Thyroid gland (tissue), 4 donors: Measurements from ENCODE around the gene LMO1.

Experiments
- CTCF ChIP-seq, 6 experiments: fragments of 200-600 bp in 3 of 6; fragments of 450-650 bp in 3 of 6; sonication (generic) in 3 of 6; IDR thresholded peaks; one replicate each; pipeline ENCODE4 v1.5.1; 2016 to 2019; ENCODE audit warnings: antibody characterized with exemption in 6 of 6, mild to moderate bottlenecking in 2 of 6, inconsistent platforms in 1 of 6, moderate library complexity in 1 of 6
- POLR2A ChIP-seq, 2 donors: fragments of 450-650 bp; IDR thresholded peaks; one replicate each; pipeline ENCODE4 v1.6.1; 2017; ENCODE audit warnings: antibody characterized with exemption in 2 of 2, mild to moderate bottlenecking in 2 of 2, moderate library complexity in 1 of 2

GRCh38 chr11:8277691-8278090 is 14.0 kb upstream of the LMO1 start:
- TF ChIP-seq CTCF (IDR thresholded peaks at IDR 0.05) (no peak), POLR2A (IDR thresholded peaks at IDR 0.05) (no peak)
